Vagina (tissue), 2 donors: ENCODE measurements around the gene FADS1.

ENCODE experiments used
- CTCF ChIP-seq, 3 experiments: fragments of 450-650 bp in 2 of 3; fragments of 200-600 bp in 1 of 3; sonication (generic) in 1 of 3; IDR thresholded peaks; one replicate each; pipeline ENCODE4 v1.5.1; 2017 to 2019; ENCODE audit warnings: antibody characterized with exemption in 3 of 3, mild to moderate bottlenecking in 2 of 3, moderate library complexity in 2 of 3
- POLR2A ChIP-seq, 2 donors: fragments of 450-650 bp; IDR thresholded peaks; one replicate each; pipeline ENCODE4 v1.6.1; 2017; ENCODE audit warnings: antibody characterized with exemption in 2 of 2, mild to moderate bottlenecking in 2 of 2, moderate library complexity in 2 of 2
- POLR2AphosphoS5 ChIP-seq, 2 donors: sonication (generic); formaldehyde crosslinking; IDR thresholded peaks; one replicate each; pipeline ENCODE4 v1.9.0; 2017; ENCODE audit warnings: antibody characterized with exemption in 2 of 2, mild to moderate bottlenecking in 2 of 2, low read depth in 1 of 2; ENCODE audit not compliant: insufficient read depth in 1 of 2

GRCh38 chr11:61771985-61772455 lies 44.8 kb downstream of the FADS1 start:
- TF ChIP-seq CTCF (IDR thresholded peaks at IDR 0.05) (no peak), POLR2A (IDR thresholded peaks at IDR 0.05) (no peak), POLR2AphosphoS5 (IDR thresholded peaks at IDR 0.05; ENCODE audit: insufficient read depth in 1 of 2, low read depth in 1 of 2) (no peak)
